Thymus (tissue), 14 donors: ENCODE data around the gene TRIM49C. TPM values are rescaled to one million over a fixed set of nuclear protein-coding genes. Genes with fewer than 3 reads are reported as not detected.
"Not testable (repeated sequence)": the region's sequence is repeated elsewhere in the genome, so short reads cannot be mapped to it uniquely, and the experiment has no call there.

Experiments
- DNase-seq, 9 donors: peaks; one replicate each; pipeline ENCODE4 v3.0.0-alpha.2; 2013; ENCODE audit warnings: low spot score in 9 of 9, low read depth in 6 of 9, missing footprints in 1 of 9
- H3K27ac ChIP-seq, 2 donors: one replicate each; pipeline ENCODE4 v1.5.1; 2013; ENCODE audit warnings: control low read depth in 1 of 2, low read depth in 1 of 2, low read length in 1 of 2, mild to moderate bottlenecking in 1 of 2, moderate library complexity in 1 of 2
- H3K27me3 ChIP-seq, 2 donors: one replicate each; pipeline ENCODE4 v1.5.1; 2013; ENCODE audit warnings: low read length in 1 of 2; ENCODE audit not compliant: control insufficient read depth in 2 of 2, insufficient read depth in 1 of 2
- H3K36me3 ChIP-seq, 2 donors: one replicate each; pipeline ENCODE4 v1.5.1; 2013; ENCODE audit warnings: low read length in 1 of 2, mild to moderate bottlenecking in 1 of 2, moderate library complexity in 1 of 2; ENCODE audit not compliant: control insufficient read depth in 2 of 2, insufficient read depth in 2 of 2
- H3K4me1 ChIP-seq, 2 donors: one replicate each; pipeline ENCODE4 v1.5.1; 2013; ENCODE audit warnings: low read length in 2 of 2; ENCODE audit not compliant: control insufficient read depth in 2 of 2, insufficient read depth in 2 of 2
- H3K4me3 ChIP-seq, 2 donors: one replicate each; pipeline ENCODE4 v1.5.1; 2013; ENCODE audit warnings: low read length in 2 of 2, control low read depth in 1 of 2, mild to moderate bottlenecking in 1 of 2
- H3K9me3 ChIP-seq, 2 donors: one replicate each; pipeline ENCODE4 v1.5.1; 2013; ENCODE audit warnings: low read length in 1 of 2, mild to moderate bottlenecking in 1 of 2; ENCODE audit not compliant: control insufficient read depth in 2 of 2, insufficient read depth in 1 of 2
- WGBS: extraction: QIAGEN DNeasy Blood & Tissue Kit; methylation state at CpG from one replicate; pipeline ENCODE4 v1.1.7; 2013; 5-methylcytosine and 5-hydroxymethylcytosine counted together
- long read RNA-seq, 10 donors: transcript quantifications; one replicate each; lab custom pipeline, GENCODE V29; 2026
- polyA plus RNA-seq: library from polyadenylated mRNA; stranded (reverse); fragments of 200-250 nt; gene quantifications from one replicate; pipeline ENCODE4 v1.2.3, GENCODE V29; 2013
- total RNA-seq: library from RNA; stranded (reverse); fragments of 120-200 nt; gene quantifications from one replicate; pipeline ENCODE4 v1.2.4, GENCODE V29; 2013
- donor health status: healthy.

TRIM49C gene
- not detected for total RNA-seq
- 0.16 TPM for polyA plus RNA-seq
- long read RNA-seq, donor 1 = 0 reads
- long read RNA-seq, donor 2 = 0 reads
- long read RNA-seq, donor 3 = 0 reads
- long read RNA-seq, donor 4 = 0 reads
- long read RNA-seq, donor 5 = 0 reads
- long read RNA-seq, donor 6 = 0 reads
- long read RNA-seq, donor 7 = 0 reads
- long read RNA-seq, donor 8 = 0 reads
- long read RNA-seq, donor 9 = 0 reads
- long read RNA-seq, donor 10 = 0 reads

GRCh38 chr11:90030806-90031205 is at the start of gene TRIM49C:
Gene TRIM49C (plus strand): TSS chr11:90031106. CDS start chr11:90035212, 4,106 bp downstream.
- not testable (repeated sequence) for H3K27me3 ChIP-seq, H3K4me3 ChIP-seq, DNase-seq, H3K36me3 ChIP-seq, H3K27ac ChIP-seq, H3K9me3 ChIP-seq, H3K4me1 ChIP-seq
- 92% methylated on average over 1 of the region's 2 CpGs for WGBS

- not testable (repeated sequence) for H3K4me1 ChIP-seq, H3K27ac ChIP-seq, H3K4me3 ChIP-seq, H3K36me3 ChIP-seq, DNase-seq, H3K27me3 ChIP-seq, H3K9me3 ChIP-seq
- WGBS = 89% methylated on average over 2 of the region's 3 CpGs
Observed at GRCh38 chr11:90024184-90024583, 6.7 kb upstream of the TRIM49C start.

DNA sequence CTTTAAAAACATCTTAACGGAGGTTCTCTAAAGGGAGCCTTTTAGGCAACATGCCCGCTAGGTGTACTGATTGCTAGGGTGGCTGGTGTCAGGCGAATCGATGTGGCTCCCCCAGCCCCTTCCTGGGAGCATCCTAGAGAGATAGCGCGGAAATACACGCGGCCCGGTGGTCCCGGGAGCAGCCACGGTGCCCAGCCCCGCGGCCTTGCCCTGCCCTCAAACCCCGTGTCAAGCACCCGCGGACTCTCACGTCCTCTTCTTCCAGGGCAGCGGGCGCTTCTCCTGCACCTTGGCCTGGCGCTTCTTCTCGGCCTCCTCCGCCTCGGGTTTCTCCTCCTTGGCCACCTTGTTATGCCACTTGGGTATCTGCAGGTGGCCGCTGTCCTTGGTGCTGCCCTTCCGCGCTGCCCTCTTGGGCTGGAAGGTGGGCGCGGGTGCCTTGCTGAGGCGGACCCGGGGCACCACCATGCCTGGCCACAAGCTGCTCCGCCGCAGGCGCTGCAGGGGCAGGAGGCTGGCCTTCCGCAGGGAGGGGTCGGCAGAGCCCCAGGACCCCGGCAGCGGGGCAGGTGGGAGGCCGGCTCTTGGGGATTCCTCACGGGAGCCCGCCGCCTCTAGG is 20.8 kb downstream of the TRIM49C start:
- not testable (repeated sequence) for DNase-seq

GRCh38 chr11:90052311-90052710 is 21.4 kb downstream of the TRIM49C start:
- 6% methylated on average over 14 of the region's 33 CpGs for WGBS
- not testable (repeated sequence) for H3K27ac ChIP-seq, H3K36me3 ChIP-seq, H3K9me3 ChIP-seq, H3K27me3 ChIP-seq, H3K4me3 ChIP-seq, H3K4me1 ChIP-seq, DNase-seq

More for the DNA sequence above, 20.8 kb downstream of the TRIM49C start:
- 40% methylated on average over 27 of the region's 41 CpGs for WGBS
- not testable (repeated sequence) for H3K27ac ChIP-seq, H3K4me1 ChIP-seq, H3K9me3 ChIP-seq, H3K4me3 ChIP-seq, H3K36me3 ChIP-seq, H3K27me3 ChIP-seq

DNA sequence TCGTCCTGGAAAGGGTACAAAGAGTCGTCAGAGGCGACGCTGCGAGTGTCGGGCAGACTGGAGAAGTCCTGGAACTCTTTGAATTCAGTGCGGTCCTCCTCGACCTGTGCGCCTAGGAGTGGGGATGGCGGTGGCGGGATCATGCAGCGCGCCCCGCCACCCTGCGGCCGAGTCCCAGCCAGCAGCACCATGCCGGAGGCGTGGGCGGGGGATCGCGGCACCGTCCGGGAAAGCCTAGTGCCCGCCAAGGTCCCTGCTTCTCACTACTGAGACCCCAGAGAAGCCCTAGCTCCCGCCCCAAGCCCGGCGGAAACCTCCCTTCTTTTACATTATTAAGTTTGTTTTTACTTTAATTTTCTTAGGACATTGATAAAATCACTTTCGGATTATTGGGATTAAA is 22.6 kb downstream of the TRIM49C start:
- H3K36me3 ChIP-seq, H3K9me3 ChIP-seq, H3K4me3 ChIP-seq, DNase-seq, H3K27ac ChIP-seq, H3K27me3 ChIP-seq, H3K4me1 ChIP-seq: not testable (repeated sequence)
- WGBS = 42% methylated on average over 15 of the region's 28 CpGs

- H3K27me3 ChIP-seq = not testable (repeated sequence)
Observed at GRCh38 chr11:90085650-90086049, 54.7 kb downstream of the TRIM49C start, which contains the start of gene UBTFL1. Gene UBTFL1 (plus strand): TSS chr11:90085950. CDS start chr11:90085950, 0 bp downstream.

DNA sequence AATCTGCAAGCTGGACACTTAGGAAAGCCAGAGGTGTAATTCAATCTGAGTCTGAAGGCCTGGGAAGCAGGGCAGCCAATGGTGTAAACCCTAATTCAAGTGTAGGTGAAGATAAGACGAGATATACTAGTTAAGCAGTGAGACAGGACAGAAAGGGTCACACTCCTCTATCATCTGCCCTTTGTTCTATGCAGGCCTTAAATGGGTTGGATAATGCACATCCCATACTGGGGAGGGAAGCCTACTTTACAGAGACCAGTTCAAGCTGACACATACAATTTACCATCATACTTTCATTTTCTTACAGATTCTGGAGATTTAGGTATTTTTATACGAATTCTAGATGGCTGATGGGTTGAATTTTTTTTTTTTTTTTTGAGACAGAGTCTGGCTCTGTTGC is 57.8 kb downstream of the TRIM49C start:
- H3K27me3 ChIP-seq, H3K36me3 ChIP-seq, H3K9me3 ChIP-seq, H3K4me3 ChIP-seq, DNase-seq, H3K4me1 ChIP-seq, H3K27ac ChIP-seq: not testable (repeated sequence)
- 72% methylated on average over 2 of the region's 2 CpGs for WGBS

More at GRCh38 chr11:90085650-90086049, 54.7 kb downstream of the TRIM49C start, which contains the start of gene UBTFL1:
- H3K9me3 ChIP-seq, H3K4me1 ChIP-seq, H3K36me3 ChIP-seq, DNase-seq, H3K4me3 ChIP-seq, H3K27ac ChIP-seq: not testable (repeated sequence)
- 95% methylated on average over 3 of the region's 3 CpGs for WGBS

Other genes starting within 250 kb of the TRIM49C start
- gene TRIM49, start 222.5 kb upstream of the TRIM49C start, total RNA-seq = 0.09 TPM
- 0.09 TPM for gene TRIM49, start 222.5 kb upstream of the TRIM49C start, polyA plus RNA-seq
- not detected for gene TRIM64B, start 152.6 kb upstream of the TRIM49C start, total RNA-seq
- 0.02 TPM for gene TRIM64B, start 152.6 kb upstream of the TRIM49C start, polyA plus RNA-seq
- gene TRIM49D1, start 108.9 kb upstream of the TRIM49C start, total RNA-seq = not detected
- not detected for gene TRIM49D1, start 108.9 kb upstream of the TRIM49C start, polyA plus RNA-seq
- gene TRIM49D2, start 107.0 kb upstream of the TRIM49C start, total RNA-seq = not detected
- gene TRIM49D2, start 107.0 kb upstream of the TRIM49C start, polyA plus RNA-seq = 0.23 TPM
- not detected for gene TRIM64, start 65.1 kb upstream of the TRIM49C start, total RNA-seq
- not detected for gene TRIM64, start 65.1 kb upstream of the TRIM49C start, polyA plus RNA-seq
- not detected for gene UBTFL1, start 54.8 kb downstream of the TRIM49C start, total RNA-seq
- gene UBTFL1, start 54.8 kb downstream of the TRIM49C start, polyA plus RNA-seq = not detected
- 0.47 TPM for gene NAALAD2, start 103.6 kb downstream of the TRIM49C start, total RNA-seq
- 0.23 TPM for gene NAALAD2, start 103.6 kb downstream of the TRIM49C start, polyA plus RNA-seq
- 39.3 TPM for gene CHORDC1, start 191.9 kb downstream of the TRIM49C start, total RNA-seq
- 49.3 TPM for gene CHORDC1, start 191.9 kb downstream of the TRIM49C start, polyA plus RNA-seq